HFF-Myc (cell line): Measurements from ENCODE around the gene EED.

Experiments
- DNase-seq: peaks from one replicate; pipeline ENCODE4 v3.0.0-alpha.2; 2011; ENCODE audit warnings: low read depth; ENCODE audit errors: extremely low read depth
- H3K4me3 ChIP-seq: replicated peaks from 2 replicates; pipeline ENCODE4 v1.5.1; 2011; ENCODE audit warnings: low read depth, mild to moderate bottlenecking, control low read depth, low read length
- CTCF ChIP-seq: IDR thresholded peaks from 2 replicates; pipeline ENCODE4 v1.5.1; 2012; ENCODE audit warnings: mild to moderate bottlenecking, low read depth, low read length, control low read depth; ENCODE audit errors: missing control alignments

Gene EED

DNA sequence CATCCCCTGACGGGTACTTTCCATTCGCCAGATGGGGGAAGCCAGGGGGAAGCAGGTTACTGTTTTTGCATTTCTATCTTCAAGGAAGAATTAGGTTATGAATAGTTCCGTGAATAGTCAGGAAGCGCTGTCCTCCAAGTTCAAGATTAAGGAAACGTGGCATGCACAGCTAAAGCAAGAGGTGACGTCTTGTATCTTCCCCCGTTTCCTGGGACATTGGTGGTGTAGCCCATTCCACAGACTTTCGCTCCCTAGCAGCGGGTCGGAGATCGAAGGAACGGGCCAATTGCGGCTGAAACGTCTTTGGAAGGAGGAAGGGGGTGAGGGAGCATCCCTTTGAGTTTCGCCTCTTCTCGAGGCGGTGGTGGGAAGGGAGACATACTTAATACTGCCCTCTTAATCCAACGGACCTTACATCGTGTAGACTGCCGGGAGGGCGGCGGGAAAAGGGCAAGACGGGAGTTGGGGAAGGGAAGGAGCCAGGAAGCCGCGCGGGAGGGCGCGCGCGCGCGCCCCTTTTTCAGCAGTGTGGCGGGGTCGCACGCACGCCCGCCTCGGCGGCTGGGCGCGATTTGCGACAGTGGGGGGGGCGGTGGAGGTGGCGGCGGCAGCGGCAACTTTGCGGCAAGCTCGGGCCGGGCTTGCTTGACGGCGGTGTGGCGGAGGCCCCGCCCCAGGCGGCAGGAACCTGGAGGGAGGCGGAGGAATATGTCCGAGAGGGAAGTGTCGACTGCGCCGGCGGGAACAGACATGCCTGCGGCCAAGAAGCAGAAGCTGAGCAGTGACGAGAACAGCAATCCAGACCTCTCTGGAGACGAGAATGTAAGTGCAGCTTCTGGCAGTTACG is at the start of gene EED:
Gene EED (plus strand): TSS at position 232 of the 847 bp plus-strand sequence. CDS start 477 bp downstream, at position 709.
- no peak for TF ChIP-seq CTCF
- DNase-seq, result peak; percentile 65
- H3K4me3 ChIP-seq, result peak within 1 kb of the TSS; percentile 89

DNA sequence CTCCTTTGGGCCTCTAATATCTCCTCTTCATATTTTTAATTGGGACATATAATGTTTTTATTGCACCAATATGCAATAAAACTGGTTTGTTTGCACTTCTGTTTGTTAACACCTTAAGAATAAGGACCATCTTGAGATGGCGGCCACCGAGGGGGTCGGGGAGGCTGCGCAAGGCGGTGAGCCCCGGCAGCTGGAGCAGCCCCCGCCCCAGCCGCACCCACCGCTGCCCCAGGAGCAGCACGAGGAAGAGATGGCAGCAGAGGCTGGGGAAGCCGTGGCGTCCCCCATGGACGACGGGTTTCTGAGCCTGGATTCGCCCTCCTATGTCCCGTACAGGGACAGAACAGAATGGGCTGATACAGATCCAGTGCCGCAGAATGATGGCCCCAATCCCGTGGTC is 49.6 kb upstream of the EED start:
- no peak for DNase-seq
- H3K4me3 ChIP-seq, result no peak overlapping the region
- no peak for TF ChIP-seq CTCF

- H3K4me3 ChIP-seq, result no peak overlapping the region
- TF ChIP-seq CTCF, result no peak
- no peak for DNase-seq
Observed at GRCh38 chr11:86196085-86196696, 48.4 kb upstream of the EED start.

DNA sequence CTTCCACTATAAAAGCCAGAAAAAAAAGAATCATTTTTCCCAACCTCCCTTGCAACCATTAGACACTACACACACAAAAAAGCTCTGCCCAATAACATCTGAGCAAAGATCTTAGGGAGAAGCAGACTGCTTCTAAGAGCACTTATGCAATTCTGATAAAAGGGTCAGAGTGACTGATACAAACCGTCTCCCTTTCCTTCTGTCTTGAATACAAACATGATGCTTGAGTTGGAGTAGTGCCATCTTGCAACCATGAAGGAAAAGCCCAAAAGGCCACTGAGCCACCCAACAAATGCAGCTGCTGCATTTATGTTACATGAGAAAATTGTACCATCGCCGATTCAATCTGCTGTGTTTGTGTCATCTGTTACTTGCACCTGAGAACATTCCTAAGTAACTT is 47.6 kb upstream of the EED start:
- no peak overlapping the region for H3K4me3 ChIP-seq
- TF ChIP-seq CTCF, result no peak
- no peak for DNase-seq

GRCh38 chr11:86197448-86197847 is 47.1 kb upstream of the EED start:
- no peak for TF ChIP-seq CTCF
- no peak overlapping the region for H3K4me3 ChIP-seq
- no peak for DNase-seq

DNA sequence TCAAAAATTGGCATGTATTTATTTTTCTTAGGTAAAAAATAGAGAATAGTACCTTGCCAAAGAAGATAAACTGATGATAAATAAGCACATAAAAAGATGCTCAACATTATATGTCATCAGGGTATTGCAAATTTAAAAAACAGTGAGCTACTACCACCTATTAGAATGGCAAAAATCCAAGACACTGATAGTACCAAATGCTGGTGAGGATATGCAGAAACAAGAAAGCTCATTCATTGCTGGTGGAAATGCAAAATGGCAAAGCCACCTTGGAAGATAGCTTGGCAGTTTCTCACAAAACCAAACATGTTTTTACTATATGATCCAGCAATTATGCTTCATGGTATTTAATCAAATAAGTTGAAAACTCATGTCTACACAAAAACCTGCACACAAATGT is 46.4 kb upstream of the EED start:
- DNase-seq, result no peak
- H3K4me3 ChIP-seq, result no peak overlapping the region
- no peak for TF ChIP-seq CTCF
